GM12801 (cell line): Measurements from ENCODE around the gene FCHSD2.

Experiments used
- TF ChIP-seq, protein P1 (sequence below): IDR thresholded peaks from one replicate; pipeline ENCODE4 v1.5.1; 2011; ENCODE audit warnings: control low read depth; ENCODE audit not compliant: insufficient read length; ENCODE audit errors: extremely low read depth

The FCHSD2 gene

DNA sequence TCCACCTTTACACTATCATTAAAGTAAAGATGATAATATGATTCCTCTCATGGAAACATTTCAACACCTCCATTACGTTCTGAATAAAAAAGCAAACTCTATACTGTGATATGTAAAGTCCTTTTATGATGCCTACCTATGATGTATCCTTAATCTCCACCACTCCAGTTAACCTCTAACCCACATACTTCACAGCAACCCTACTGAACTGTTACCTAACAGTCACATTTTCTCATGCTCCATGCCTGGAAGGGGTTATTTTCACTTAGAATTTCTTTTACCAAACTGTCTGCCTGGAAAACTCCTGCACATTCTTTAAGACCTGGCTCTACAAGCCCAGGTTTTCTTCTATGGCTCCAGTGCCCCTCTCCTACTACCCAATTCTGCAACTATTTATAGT is 129.1 kb downstream of the FCHSD2 start:
- TF ChIP-seq, protein P1, sequence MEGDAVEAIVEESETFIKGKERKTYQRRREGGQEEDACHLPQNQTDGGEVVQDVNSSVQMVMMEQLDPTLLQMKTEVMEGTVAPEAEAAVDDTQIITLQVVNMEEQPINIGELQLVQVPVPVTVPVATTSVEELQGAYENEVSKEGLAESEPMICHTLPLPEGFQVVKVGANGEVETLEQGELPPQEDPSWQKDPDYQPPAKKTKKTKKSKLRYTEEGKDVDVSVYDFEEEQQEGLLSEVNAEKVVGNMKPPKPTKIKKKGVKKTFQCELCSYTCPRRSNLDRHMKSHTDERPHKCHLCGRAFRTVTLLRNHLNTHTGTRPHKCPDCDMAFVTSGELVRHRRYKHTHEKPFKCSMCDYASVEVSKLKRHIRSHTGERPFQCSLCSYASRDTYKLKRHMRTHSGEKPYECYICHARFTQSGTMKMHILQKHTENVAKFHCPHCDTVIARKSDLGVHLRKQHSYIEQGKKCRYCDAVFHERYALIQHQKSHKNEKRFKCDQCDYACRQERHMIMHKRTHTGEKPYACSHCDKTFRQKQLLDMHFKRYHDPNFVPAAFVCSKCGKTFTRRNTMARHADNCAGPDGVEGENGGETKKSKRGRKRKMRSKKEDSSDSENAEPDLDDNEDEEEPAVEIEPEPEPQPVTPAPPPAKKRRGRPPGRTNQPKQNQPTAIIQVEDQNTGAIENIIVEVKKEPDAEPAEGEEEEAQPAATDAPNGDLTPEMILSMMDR: no peak

DNA sequence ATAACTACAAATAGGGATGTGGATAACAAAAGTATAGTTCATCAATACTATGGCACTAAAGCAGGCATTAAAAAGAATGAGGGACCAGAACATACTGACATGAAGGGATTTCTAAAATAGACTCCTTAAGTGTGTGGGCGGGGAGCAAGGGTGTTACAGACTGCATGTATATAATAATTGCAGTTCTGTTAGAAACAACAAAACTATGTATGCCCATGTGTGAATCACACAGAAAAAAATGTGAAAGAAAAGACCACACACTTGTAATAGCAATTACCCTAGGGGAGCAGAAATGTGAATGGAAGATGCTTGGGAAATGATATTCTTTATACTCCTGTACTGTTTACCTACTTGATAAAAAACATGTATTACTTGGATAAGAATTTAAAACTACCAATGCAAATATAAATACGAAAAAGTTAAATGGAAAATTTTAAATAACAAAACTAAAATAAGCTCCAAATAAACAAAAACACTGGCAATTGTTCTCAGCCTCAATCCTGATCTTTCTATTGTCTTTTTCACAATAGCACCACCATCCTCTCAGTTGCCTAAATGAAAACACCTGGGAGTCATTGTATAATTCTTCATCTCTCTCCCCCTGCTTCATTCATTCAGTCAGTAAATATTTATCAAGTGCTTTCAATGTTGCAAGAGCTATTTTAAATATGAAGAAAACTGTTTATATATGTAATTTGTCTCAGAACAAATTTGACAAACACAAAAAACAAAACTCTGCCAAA is 129.8 kb downstream of the FCHSD2 start:
- TF ChIP-seq, protein P1: no peak

DNA sequence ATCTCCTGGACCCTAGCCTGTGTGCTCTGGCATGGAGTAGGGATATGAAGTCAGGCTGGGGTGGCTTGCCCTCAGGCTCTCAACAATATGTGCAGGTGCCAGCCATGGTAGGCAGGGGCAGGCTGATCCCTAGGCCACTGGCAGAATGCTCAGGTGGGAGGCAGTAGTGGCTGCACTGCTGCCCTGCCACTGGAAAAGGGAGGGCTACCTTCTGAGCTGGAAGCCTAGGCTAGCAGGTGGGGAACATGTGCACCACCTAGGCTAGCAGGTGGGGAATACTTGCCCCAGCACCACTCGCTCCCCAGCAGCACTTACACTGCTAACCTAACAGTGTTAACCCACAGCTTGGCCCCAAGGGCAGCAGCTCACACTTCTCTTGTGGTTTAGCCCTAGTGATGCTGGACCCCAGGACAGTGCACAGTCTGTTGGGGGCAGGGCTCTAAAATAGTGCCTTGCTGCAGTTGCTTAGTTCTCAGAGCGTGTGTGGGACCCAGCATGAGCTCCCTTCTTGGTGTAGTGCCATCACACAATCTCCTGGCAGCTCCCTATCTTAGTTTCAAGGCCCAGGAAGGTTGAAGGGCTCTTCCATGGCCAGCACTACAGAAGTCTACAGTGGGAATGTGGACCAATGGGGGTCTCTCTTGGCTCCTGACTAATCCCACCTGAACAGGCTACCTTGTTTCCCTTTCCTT is 130.8 kb downstream of the FCHSD2 start:
- TF ChIP-seq, protein P1: no peak

DNA sequence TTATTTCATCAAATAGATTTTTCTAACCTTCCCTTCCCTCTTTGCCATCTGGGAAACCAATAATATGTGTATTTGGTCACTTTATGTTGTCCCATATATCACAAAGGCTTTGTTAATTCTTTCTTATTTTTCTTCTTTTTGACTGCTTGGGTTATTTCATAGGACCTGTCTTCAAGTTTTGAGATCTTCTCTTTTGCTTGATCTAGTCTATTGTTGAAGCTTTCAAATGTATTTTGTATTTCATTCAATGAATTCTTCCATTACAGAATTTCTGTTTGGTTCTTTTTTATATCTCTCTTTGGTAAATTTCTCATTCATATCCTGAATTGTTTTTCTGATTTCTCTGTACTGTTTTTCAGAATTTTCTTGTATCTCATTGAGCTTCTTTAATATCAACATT is 132.1 kb downstream of the FCHSD2 start:
- TF ChIP-seq, protein P1: no peak

DNA sequence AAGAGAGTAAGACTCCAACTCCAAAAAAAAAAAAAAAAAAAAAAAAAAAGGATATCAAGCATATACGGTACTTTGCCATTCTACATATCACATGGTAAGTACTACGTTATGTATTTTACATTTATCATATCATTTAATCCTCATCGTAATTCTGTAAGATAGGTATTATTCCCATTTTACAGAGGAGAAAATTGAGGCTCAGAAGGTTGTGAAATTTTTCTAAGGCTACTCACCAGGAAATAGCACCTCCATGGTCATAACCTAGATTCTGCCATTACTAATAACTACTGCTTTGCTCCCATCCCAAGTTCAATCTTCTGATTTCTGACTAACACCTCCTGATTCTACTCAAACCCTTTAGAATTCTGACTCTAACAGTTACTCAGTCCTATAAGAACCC is 138.0 kb downstream of the FCHSD2 start:
- TF ChIP-seq, protein P1: no peak

DNA sequence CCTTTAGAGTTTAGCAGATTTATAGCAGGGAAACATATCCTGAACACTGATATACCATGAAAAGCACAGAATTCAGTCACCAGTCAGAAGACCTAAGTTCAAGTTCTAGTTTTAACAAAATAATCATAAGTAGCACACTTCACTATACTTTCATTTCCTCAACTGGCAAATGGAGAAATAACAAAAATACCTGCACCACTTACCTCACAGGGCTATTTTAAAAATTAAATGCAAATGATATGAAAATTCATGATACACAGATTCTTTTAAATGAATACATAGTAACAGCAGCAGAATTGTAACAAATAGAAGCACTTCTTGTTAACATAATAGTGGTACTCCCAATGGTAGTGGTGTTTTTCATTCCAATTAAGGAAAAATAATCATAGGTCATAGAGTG is 139.0 kb downstream of the FCHSD2 start:
- TF ChIP-seq, protein P1: no peak

DNA sequence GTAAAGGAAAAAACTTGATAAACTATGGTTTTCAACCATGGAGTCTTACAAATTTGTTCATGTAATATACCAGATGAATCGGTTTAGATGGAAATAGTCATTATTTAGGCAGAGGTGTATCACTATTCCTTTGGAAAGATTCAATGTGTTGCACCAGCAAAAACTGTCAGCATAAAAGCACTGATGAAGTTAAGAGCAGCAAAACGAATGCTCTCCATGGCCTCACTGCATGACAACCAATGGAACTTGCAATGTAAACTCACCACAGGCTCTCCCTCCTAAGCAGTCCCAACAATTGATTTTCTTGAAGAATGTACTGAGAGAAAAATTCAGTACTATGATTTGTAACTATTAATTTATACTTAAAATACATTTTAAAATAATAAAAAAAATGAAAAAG is 139.9 kb downstream of the FCHSD2 start:
- TF ChIP-seq, protein P1: no peak
